GM12801 (cell line): ENCODE data around the gene INO80C.

ENCODE experiments used
- CTCF ChIP-seq: IDR thresholded peaks from one replicate; pipeline ENCODE4 v1.5.1; 2011; ENCODE audit warnings: control low read depth; ENCODE audit not compliant: insufficient read length; ENCODE audit errors: extremely low read depth

Gene INO80C

DNA sequence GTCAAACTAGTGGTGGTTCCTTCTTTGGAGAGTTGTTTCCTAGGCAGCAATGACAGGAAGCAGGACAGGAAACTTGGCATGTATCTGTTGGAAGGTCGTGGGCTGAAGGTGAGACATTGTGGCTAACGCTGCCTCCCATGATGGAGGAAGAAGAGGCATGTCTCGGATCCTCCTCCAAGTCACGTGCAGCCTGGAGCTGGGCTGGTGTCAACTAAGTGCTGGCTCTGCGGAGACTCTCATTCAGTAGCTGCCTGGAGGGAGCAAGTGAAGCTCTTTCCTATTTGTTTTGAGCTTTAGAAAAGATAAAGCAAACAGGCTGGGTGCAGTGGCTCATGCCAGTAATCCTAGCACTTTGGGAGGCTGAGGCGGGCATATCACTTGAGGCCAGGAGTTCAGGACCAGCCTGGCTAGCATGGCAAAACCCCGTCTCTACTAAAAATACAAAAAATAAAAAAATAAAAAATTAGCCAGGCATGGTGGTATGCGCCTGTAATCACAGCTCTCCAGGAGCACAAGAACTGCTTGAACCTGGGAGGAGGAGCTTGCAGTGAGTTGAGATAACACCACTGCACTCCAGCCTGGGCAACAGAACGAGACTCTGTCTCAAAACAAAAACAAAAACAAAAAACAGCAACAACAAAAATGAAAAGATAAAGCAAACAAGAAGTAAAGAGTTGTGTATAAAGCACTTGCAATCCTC is 28.2 kb upstream of the INO80C start:
- no peak for TF ChIP-seq CTCF

GRCh38 chr18:35524226-35524625 is 26.5 kb upstream of the INO80C start:
- no peak for TF ChIP-seq CTCF

DNA sequence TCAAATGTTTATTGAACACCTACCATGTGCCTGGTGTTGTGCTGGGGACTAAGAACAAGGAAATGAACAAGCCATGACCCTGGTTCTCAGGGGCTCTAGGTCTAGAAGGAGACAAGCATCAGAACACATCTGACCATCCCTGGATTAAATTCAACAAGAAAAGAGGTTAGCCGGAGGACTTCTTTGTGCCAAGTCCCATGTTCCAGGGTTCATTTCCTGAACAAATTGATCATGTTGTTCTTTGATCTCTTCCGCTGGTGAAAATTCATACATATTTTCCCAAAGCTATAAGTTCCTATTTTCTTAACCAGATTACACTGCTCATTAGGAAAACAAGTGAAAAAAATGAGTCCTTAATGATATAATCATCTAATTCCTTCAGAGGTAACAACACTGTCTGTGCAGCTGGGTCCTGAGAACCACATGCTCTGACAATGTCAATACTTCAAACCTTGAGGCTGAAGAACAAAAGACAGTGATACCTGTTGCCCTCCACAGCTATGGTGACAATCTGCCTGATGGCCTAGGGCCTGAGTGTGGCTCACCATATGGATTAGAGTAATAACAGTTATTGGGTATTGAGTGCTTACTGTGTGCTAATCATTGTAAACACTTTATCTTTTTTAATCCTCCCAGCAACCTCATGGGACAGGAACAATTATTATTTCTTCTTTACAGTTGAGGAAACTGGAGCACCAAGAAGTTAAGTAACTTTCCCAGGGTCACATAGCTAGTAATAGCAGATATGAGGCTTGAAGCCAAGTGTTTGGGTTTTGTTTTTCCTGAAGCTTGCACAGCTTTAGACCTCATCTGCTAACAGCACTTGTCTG is 24.6 kb upstream of the INO80C start:
- TF ChIP-seq CTCF = no peak

DNA sequence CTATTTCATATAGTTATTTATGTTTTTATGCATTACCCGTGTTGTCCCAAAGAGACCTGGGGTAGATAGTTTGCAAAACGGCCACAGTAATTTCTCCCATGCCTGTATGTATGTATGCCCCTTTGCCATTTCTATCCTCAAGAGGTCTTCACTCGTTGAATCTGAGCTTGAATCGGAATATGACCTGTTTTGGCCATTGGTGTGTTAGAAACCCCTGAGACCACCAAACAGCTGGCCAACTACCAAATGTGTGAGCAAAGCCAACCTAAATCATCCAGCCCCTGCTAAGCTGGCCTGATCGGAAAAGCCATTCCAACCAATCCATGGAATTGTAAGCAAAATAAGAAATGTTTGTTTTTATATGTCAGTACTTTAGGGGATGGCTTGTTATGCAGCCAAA is 23.4 kb upstream of the INO80C start:
- TF ChIP-seq CTCF = no peak

GRCh38 chr18:35519148-35519899 is 21.6 kb upstream of the INO80C start:
- no peak for TF ChIP-seq CTCF

DNA sequence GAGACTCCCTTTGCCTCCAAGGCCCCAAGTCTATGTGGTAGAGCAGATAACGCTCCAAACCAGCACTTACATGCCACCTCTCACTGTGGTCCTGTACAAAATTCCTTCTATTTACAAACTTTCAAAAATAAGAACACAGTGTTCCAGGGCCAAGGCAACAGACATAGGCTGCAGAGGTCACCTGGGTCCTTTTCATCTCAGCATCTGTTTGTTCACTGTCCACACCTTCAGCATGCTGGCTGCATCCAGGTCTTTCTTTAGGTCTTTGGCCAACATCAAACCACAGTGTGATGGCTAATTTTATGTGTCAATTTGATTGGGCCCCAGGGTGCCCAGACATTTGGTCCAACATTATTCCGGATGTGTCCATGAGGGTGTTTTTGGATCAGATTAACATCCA is 20.0 kb upstream of the INO80C start:
- TF ChIP-seq CTCF = no peak

DNA sequence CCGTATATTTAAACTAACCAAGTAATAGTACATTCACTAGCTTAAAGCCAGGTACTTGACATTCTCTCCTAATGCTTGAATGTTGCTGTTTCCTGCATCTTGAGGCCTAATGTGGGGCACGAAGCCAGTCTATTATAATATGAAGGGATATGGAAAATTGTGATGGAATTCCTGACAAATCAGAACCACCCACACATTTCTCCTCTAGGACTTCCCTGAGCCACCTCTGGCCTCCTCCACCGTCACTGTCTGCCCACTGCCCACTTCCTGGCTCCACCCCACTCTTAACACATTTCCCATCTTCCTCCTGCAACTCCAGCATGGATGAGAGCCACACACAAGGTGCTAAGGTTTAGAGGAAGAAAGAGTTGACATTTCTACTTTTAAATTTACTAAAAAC is 19.0 kb upstream of the INO80C start:
- no peak for TF ChIP-seq CTCF
